ENCODE results near the gene MIS18BP1. TPM values are rescaled to one million over a fixed set of nuclear protein-coding genes. Genes with fewer than 3 reads are reported as not detected.

Gene MIS18BP1
- total RNA-seq, 4 donors from 2014 or later: 15.3 to 32.2 (median 17.5) TPM

- Histone ChIP-seq H3K9me3 (no peaks in the 10 kb centered on the region), H3K27ac (peak overlapping the region; percentile 70 to 92 (median 91)), H3K27me3 (no peaks in the 10 kb centered on the region), H3K36me3 (no peaks in the 10 kb centered on the region), H3K4me3 (peak overlapping the region; percentile 51 to 65), H3K4me1 (peaks cover 0 to 42% (median 0%) of the 10 kb centered on the region in 3 donors)
- WGBS, 2 donors (ENCODE audit: low coverage in 1 of 2): 1 to 2% methylated on average over 17 to 26 of the region's 26 CpGs
- TF ChIP-seq POLR2AphosphoS5 (IDR thresholded peaks at IDR 0.05) (no peak), EP300 (IDR thresholded peaks at IDR 0.05) (no peak)
- ATAC-seq: no peak
Measured at GRCh38 chr14:45252366-45253069, 484 bp downstream of the MIS18BP1 start.

GRCh38 chr14:45251912-45252311 is 1.1 kb downstream of the MIS18BP1 start:
- TF ChIP-seq CTCF (IDR thresholded peaks at IDR 0.05) (no peak), POLR2AphosphoS5 (IDR thresholded peaks at IDR 0.05) (no peak), EP300 (IDR thresholded peaks at IDR 0.05) (no peak), POLR2A (IDR thresholded peaks at IDR 0.05) (no peak)
- H3K9me3 ChIP-seq: no peaks in the 10 kb centered on the region
- WGBS, 2 donors (ENCODE audit: low coverage in 1 of 2): 22 to 31% methylated on average over 5 of the region's 5 CpGs
- H3K36me3 ChIP-seq: no peaks in the 10 kb centered on the region
- peak overlapping the region in 1 of 2 donors; percentile 65 for H3K4me3 ChIP-seq
- ATAC-seq: no peak
- H3K4me1 ChIP-seq: peaks cover 0 to 42% (median 0%) of the 10 kb centered on the region in 3 donors
- H3K27me3 ChIP-seq: no peaks in the 10 kb centered on the region
- H3K27ac ChIP-seq: peak overlapping the region in 2 of 4 donors; percentile 91 to 92

- peaks cover 0 to 42% (median 0%) of the 10 kb centered on the region in 3 donors for H3K4me1 ChIP-seq
- no peak overlapping the region for H3K4me3 ChIP-seq
- H3K27ac ChIP-seq: peak overlapping the region in 3 of 4 donors; percentile 25 to 51 (median 33)
- TF ChIP-seq POLR2A (IDR thresholded peaks at IDR 0.05) (no peak), POLR2AphosphoS5 (IDR thresholded peaks at IDR 0.05) (peak; percentile 23), CTCF (IDR thresholded peaks at IDR 0.05) (no peak), EP300 (IDR thresholded peaks at IDR 0.05) (no peak)
- H3K36me3 ChIP-seq: no peaks in the 10 kb centered on the region
- no peaks in the 10 kb centered on the region for H3K9me3 ChIP-seq
- no peak for ATAC-seq
- WGBS, 2 donors (ENCODE audit: low coverage in 1 of 2): 14 to 63% methylated on average over 3 to 5 of the region's 5 CpGs
- no peaks in the 10 kb centered on the region for H3K27me3 ChIP-seq
Measured at GRCh38 chr14:45249856-45250575, 3.0 kb downstream of the MIS18BP1 start.

- Histone ChIP-seq H3K4me3 (no peak overlapping the region), H3K27ac (no peak overlapping the region), H3K27me3 (no peaks in the 10 kb centered on the region), H3K4me1 (peaks cover 0 to 32% (median 0%) of the 10 kb centered on the region in 3 donors), H3K36me3 (no peaks in the 10 kb centered on the region), H3K9me3 (no peaks in the 10 kb centered on the region)
- 88 to 91% methylated on average over 1 of the region's 1 CpG for WGBS, 2 donors (ENCODE audit: low coverage in 1 of 2)
- no peak for ATAC-seq
- TF ChIP-seq CTCF (IDR thresholded peaks at IDR 0.05): no peak
- no peak for TF ChIP-seq EP300 (IDR thresholded peaks at IDR 0.05)
- TF ChIP-seq POLR2A (IDR thresholded peaks at IDR 0.05): no peak
- no peak for TF ChIP-seq POLR2AphosphoS5 (IDR thresholded peaks at IDR 0.05)
Measured at GRCh38 chr14:45247427-45247826, 5.6 kb downstream of the MIS18BP1 start.

GRCh38 chr14:45246691-45247090 is 6.3 kb downstream of the MIS18BP1 start:
- Histone ChIP-seq H3K27me3 (no peaks in the 10 kb centered on the region), H3K27ac (no peak overlapping the region), H3K4me1 (peaks cover 0 to 24% (median 0%) of the 10 kb centered on the region in 3 donors), H3K36me3 (no peaks in the 10 kb centered on the region), H3K9me3 (no peaks in the 10 kb centered on the region), H3K4me3 (no peak overlapping the region)
- ATAC-seq: no peak
- 75% methylated on average over 1 of the region's 1 CpG; no CpG with 5 or more reads in 1 of the 2 donors for WGBS, 2 donors (ENCODE audit: low coverage in 1 of 2)
- TF ChIP-seq POLR2A (IDR thresholded peaks at IDR 0.05) (no peak), CTCF (IDR thresholded peaks at IDR 0.05) (no peak), EP300 (IDR thresholded peaks at IDR 0.05) (no peak)
